Activated CD4-positive, alpha-beta T cell treated with anti-CD3 and anti-CD28 coated beads, Interleukin-2, Interleukin-6, amounts not matched to agents 100 ng/mL and 50 ng/mL, durations not matched to agents 16 hours and 8 hours (primary cell): ENCODE measurements around the gene ACHE.

ENCODE experiments used
- DNase-seq: peaks from one replicate; pipeline ENCODE4 v3.0.0-alpha.2; 2020

ACHE gene

GRCh38 chr7:100896732-100897608, 1.3 kb upstream of the ACHE start:
- peak; percentile 56 for DNase-seq

- no peak for DNase-seq
Measured at GRCh38 chr7:100895956-100896731, 456 bp upstream of the ACHE start.

- DNase-seq: peak; percentile 59
Measured at GRCh38 chr7:100894860-100895700, 608 bp downstream of the ACHE start.

GRCh38 chr7:100893910-100894721, 1.6 kb downstream of the ACHE start:
- no peak for DNase-seq

GRCh38 chr7:100893318-100893895, 2.3 kb downstream of the ACHE start:
- no peak for DNase-seq

- DNase-seq: no peak
Measured at GRCh38 chr7:100892364-100893317, 3.0 kb downstream of the ACHE start.

- no peak for DNase-seq
Measured at GRCh38 chr7:100891568-100892247, 4.0 kb downstream of the ACHE start.

- no peak for DNase-seq
Measured at GRCh38 chr7:100890653-100891567, 4.8 kb downstream of the ACHE start.

- no peak for DNase-seq
Measured at GRCh38 chr7:100888988-100889750, 6.5 kb downstream of the ACHE start, which contains the start of gene UFSP1. TSS of gene UFSP1 (minus strand) at chr7:100889715. CDS start at chr7:100889271, 444 bp downstream.

GRCh38 chr7:100888291-100888987, 7.2 kb downstream of the ACHE start:
- no peak for DNase-seq

- DNase-seq: peak; percentile 76
Measured at GRCh38 chr7:100887516-100888290, 8.0 kb downstream of the ACHE start.

GRCh38 chr7:100886936-100887515, 8.7 kb downstream of the ACHE start:
- DNase-seq: no peak

GRCh38 chr7:100886142-100886935, 9.3 kb downstream of the ACHE start:
- DNase-seq: no peak

GRCh38 chr7:100885440-100886141, 10.1 kb downstream of the ACHE start:
- no peak for DNase-seq
